Activated gamma-delta T cell treated with Interleukin-2 at 50 U/mL for 16 hours (primary cell): ENCODE results near the gene UMAD1.
"Not testable (repeated sequence)": the region's sequence is repeated elsewhere in the genome, so short reads cannot be mapped to it uniquely, and the experiment has no call there.

Experiments
- DNase-seq: peaks from one replicate; pipeline ENCODE4 v3.0.0-alpha.2; 2020

UMAD1 gene

GRCh38 chr7:7808156-7808555 lies 167.6 kb downstream of the UMAD1 start:
- DNase-seq, result no peak

- DNase-seq, result no peak
Observed at GRCh38 chr7:7808626-7809025, 168.1 kb downstream of the UMAD1 start.

DNA sequence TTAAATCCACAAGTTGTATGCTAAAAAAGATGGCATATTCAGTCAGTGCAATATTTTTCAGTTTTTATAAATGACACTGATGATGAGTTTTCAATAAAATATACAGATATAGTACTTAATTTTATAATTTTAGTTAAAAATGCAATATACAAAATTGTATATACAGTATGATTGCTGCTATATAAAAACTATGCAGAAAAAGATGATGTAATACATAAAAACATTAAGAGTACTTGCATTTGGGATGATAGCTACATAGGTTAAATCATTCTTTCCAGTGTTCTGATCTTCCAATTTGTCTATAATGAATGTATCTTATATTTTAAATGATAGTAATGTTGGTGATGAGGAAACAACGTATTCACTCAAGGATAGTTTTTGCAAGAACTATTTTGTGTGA lies 169.8 kb downstream of the UMAD1 start:
- no peak for DNase-seq

DNA sequence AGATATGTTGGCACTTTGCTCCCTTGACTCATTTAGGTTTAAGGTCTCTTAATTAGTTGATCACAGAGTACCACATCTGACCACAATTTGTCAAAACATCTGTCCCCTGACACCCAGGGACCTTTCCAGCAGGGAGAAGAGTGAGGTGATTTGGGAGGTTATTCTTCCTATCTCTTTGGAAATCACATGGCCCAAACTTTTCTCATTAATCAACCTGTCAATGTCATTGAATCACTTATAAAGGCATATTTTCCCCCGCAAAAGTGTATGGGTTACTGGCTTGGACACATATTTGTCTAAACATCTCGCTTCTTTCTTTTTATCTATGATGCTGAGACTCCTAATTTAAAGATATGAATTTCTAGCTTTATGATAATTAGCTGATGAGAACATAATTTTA lies 170.3 kb downstream of the UMAD1 start:
- DNase-seq, result no peak

GRCh38 chr7:7812112-7812511 lies 171.6 kb downstream of the UMAD1 start:
- DNase-seq, result no peak

DNA sequence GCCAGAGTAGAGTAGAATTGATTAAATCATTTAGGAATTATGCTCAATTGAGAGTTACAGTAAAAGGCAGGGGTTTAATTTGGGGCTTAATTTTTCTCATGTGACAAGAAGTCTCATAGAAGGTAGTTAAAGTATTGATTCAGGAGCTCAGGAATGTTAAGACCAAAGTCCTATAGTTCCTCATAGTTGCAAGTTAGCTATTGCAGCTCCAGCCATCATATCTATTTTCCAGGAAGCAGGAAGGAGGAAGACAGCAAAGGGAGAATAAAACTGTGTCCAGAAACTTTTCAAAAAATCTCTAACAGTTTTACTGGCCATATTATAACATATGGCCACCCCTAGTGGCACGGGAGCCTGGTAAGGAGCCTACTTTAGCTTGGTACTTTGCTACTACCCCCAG lies 174.8 kb downstream of the UMAD1 start:
- no peak for DNase-seq

DNA sequence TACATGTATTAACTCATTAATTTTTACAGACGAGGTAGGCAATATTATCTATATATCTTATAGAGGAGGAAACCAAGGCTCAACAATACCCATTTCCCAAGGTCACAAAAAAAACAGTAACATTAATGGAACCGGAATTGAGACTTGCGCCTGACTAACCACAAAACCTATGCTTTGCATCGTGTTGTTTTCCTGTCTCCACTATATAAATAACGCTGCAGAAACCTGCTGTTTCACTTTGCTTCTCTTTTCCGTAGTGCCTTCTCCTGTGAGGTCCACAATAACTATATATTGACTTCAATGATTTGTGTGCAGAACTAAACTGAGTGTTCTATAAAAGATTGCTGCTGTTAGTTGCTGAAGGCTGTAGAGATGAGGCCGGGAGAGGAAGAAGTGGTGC lies 175.5 kb downstream of the UMAD1 start:
- DNase-seq, result no peak

GRCh38 chr7:7816816-7817536 lies 176.4 kb downstream of the UMAD1 start:
- DNase-seq, result no peak

GRCh38 chr7:7817748-7818147 lies 177.2 kb downstream of the UMAD1 start:
- DNase-seq, result no peak

DNA sequence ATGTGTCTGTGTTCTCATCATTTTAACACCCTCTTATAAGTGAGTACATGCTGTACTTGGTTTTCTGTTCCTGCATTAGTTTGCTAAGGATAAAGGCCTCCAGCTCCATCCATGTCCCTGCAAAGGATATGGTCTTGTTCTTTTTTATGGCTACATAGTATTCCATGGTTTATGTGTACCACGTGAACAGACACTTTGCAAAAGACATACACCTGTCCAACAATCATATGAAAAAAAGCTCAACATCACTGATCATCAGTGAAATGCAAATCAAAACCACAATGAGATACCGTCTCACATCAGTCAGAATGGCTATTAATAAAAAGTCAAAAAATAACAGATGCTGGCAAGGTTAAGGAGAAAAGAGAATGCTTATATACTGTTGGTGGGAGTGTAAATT lies 177.6 kb downstream of the UMAD1 start:
- not testable (repeated sequence) for DNase-seq

DNA sequence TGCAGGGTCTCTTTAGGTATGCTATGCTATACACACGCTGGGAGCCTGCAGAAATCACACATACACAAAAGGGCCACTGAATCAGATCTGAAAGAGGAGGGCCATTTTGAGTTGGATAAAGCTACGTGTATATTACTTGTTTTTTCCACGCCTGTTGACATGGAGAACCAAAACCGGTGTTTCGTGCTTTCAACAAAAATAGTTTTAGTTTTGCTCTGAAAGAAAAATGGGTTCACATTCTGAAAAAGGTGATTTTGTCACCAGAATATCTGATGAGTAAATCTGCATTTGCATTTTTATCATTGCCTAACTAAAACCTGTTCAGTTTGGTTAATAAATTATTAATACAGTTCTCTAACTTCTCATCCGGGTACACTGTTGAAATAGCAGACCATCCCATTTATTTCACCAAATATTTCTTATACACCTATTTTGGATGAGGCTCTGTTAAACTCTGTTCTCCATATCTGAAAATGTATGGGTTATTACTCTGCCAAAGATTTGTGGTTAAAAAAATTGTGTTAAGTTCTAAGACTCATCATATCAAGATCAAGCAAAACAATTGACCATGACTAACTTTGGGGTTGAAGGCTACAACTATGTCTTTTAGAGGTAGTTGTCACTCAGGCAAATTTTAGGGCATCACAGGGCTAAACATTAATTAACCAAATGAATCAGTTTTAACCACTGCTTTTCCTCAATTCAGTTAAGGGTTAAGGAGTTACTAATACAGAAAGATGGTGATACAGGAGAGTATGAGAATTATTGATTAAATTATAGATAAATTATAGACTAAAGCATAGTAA lies 179.1 kb downstream of the UMAD1 start:
- no peak for DNase-seq

DNA sequence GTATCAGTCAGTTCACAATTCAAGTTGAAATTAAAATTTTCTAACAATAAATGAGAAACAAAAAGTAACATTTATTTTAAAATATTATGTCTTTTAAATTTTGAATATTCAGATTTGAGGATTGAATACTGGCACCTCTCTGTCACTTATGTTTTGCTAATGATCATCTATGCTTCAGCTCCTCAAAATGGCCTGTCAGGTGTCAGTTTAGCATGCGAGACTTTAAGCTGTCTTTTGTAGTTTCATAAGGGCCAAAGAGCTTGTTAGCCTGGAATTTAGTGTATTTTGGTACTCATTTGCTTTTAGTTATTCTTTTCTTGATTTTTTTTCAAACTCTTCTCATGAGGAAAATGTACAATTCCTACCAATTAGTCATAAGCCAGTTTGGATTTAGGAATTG lies 179.9 kb downstream of the UMAD1 start:
- DNase-seq, result no peak

DNA sequence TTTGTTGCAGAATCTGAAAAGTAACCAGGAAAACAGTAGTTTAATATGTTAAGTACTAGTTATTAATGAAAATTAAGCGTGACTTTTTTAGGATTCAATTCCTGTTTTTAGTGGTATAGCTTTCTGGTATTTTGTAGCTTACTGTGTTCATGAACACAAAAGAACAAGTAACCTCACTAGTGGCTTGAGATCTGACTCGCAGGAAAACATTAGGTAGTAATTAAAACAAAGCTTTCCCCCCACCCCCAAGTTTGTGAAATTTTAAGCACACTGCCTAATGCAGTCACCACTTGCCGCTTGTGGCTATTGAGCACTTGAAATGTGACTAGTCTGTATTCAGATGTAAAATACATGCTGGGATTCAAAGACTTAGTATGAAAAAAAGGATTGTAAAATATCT lies 180.4 kb downstream of the UMAD1 start:
- no peak for DNase-seq

- no peak for DNase-seq
Observed at GRCh38 chr7:7821517-7821916, 181.0 kb downstream of the UMAD1 start.

GRCh38 chr7:7825294-7825693 lies 184.7 kb downstream of the UMAD1 start:
- not testable (repeated sequence) for DNase-seq

DNA sequence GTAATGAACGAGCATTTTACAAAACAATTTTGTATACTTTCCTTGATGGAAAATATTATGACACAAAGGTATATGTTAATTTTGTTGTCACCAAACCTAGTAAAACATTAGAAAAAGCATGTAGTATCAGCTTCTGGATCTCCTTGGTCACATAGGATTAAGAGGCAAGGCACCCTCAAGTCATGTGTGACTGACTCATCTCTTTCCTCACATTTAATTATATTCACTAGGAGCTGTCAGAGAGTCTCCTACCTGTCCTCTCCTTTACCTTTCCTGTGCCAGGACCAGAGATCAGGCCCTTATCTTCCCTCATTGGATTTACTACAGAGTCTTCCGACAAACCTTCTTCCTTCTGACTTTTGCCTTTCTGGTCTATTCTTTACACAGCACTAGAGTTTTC lies 189.1 kb downstream of the UMAD1 start:
- no peak for DNase-seq

DNA sequence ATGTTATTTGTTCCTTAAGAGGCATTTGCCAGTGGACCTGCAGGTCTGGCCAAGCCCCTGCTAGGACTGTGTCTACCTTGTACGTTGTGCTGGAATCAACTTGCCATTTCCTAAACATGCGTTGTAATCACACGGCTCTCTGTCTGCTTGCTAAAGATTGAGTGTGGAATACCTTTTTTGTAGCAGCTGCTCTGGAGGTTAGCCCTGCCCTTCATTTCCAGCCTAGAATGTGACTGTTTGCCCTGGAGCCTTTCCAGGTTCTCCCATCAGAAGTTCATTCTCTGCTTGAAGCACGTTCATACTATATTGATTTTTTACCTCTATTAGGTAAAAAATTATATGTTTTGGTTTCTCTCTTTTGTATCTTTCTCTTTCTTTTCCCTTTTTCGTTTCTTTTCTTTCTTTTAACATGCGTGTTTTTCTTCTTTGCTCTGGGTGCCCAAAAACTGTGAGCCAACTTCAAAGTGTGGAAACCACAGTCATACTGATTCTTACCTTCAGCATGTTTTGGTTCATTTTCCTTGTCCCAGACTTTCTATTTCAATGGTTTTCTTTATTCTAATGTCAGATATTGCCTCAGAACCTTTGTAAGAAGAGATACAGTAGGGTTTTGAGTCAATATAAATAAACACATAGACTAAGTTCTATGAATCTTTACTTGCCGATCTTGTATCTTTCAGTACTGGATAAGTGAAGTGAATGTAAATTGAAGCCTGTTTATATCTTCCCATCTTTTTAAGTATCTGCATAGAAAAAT lies 189.7 kb downstream of the UMAD1 start:
- no peak for DNase-seq

- no peak for DNase-seq
Observed at GRCh38 chr7:7832518-7832917, 192.0 kb downstream of the UMAD1 start.

GRCh38 chr7:7834761-7835160 lies 194.2 kb downstream of the UMAD1 start:
- no peak for DNase-seq

DNA sequence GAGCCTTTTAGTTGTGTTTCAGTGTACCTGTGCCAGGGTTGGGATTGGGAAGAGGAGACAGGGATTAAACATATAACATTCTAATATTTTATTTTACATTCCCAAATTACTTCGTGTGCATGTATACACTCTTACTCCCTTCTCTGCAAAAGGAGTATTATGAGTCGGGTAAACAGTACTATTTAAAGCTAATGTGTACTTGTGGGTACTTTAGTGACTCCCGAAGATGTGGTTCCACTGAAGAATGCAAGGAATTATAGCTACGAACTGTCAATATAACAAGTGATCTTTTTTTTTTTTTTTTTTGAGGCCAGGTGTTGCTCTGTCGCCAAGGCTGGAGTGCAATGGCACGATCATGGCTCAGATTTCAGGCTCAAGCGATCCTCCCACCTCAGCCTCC lies 200.5 kb downstream of the UMAD1 start:
- no peak for DNase-seq

DNA sequence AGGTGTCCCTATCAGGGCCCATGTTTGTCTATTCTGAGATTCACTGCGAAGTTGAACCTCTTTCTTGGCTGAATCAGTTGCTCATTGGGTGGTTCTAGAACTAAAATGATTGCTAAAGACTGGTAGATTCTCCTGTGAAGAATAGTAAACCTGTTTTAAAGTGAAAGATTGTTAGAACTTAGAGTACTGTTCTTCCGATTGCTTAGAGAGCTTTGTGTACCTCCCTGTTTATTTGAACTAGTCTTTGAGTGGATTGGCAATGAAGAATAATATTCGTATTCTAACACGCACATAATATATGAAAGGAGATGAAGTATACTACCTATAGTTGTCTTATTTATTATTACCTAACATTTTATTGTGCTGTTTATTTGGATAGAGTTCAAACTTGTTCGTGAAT lies 202.7 kb downstream of the UMAD1 start:
- no peak for DNase-seq

DNA sequence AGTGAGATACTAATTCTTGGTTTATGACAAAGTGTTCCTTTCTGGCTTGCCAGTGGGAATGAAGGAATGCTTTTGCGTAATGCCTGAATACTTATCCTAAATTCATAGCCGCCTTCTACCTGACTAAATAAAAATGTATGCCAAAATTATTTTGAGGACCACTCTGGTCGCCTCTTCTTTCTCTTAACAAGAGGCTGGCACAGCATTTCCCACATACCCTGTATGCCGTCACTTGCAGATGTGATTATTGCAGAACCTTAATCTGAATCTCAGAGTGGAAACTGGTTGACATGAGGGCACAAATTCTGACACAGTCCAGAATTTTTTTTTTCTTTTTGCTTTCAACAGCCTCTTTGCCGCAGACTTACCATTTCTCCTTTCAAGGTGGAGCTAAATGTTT lies 203.4 kb downstream of the UMAD1 start:
- DNase-seq, result no peak

DNA sequence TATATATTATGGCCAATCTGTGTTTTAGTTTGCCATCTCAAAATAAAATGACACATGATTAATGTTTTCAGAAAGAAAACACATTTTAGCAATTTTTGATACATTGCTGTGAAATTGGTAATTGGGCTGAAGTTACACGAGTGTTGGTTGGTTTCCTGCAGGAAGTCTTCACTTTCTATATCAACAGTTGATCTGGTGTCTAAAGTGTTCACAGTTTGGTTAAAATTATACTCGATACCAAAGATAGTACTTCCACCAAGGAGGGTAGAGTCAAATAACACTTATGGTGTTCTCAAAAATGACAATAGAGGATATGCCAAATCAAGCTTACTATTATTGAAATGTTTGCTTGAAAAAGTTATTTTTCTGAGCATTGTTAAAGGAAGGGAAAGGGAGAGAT lies 207.7 kb downstream of the UMAD1 start:
- DNase-seq, result no peak

GRCh38 chr7:7848892-7849291 lies 208.3 kb downstream of the UMAD1 start:
- DNase-seq, result no peak
